A549 (cell line): ENCODE measurements around the gene CD2BP2.

ENCODE experiments used
- CTCF ChIP-seq: fragments of >200 bp; sonication (Bioruptor Twin); formaldehyde crosslinking; IDR thresholded peaks from 3 replicates; pipeline ENCODE4 v1.5.1; 2016
- MYC ChIP-seq: IDR thresholded peaks from 2 replicates; pipeline ENCODE4 v1.6.1; 2012; ENCODE audit warnings: mild to moderate bottlenecking, inconsistent platforms, low read length, improper control_type of control experiment, borderline replicate concordance
- POLR2A ChIP-seq: IDR thresholded peaks from 2 replicates; pipeline ENCODE4 v1.6.1; 2012; ENCODE audit warnings: mild to moderate bottlenecking, low read length
- POLR2AphosphoS2 ChIP-seq: conservative IDR thresholded peaks from 2 replicates; pipeline ENCODE4 v1.6.1; 2012; ENCODE audit warnings: low read length, improper control_type of control experiment, inconsistent platforms
- RNF2 ChIP-seq: fragments of 200-600 bp; sonication (generic); IDR thresholded peaks from 2 replicates; pipeline ENCODE4 v1.6.1; 2016; ENCODE audit warnings: low read depth, mild to moderate bottlenecking, antibody characterized with exemption, moderate library complexity, borderline replicate concordance
- TF ChIP-seq, protein P1 (sequence below): IDR thresholded peaks from 2 replicates; pipeline ENCODE4 v1.6.1; 2012

DNA sequence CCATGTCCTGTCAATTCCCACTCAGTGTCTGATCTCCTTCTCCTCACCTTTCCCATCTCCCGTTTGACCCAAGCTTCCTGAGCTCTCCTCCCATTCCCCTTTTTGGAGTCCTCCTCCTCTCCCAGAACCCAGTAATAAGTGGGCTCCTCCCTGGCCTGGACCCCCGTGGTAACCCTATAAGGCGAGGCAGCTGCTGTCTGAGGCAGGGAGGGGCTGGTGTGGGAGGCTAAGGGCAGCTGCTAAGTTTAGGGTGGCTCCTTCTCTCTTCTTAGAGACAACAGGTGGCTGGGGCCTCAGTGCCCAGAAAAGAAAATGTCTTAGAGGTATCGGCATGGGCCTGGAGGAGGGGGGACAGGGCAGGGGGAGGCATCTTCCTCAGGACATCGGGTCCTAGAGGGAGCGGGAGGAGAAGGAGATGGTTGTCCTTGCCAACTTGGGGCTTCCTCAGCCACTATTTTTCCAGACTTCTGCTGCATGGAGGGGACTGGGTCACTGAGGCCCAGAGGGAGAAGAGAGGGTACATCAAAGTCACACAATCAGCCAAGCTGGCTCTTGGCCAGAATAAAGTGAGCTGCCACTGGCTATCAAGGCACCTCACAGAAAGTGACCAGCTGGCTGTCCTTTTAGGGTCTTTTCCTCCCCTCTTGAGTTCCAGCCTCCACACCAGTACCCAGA, 17.1 kb upstream of the CD2BP2 start:
- TF ChIP-seq, protein P1, sequence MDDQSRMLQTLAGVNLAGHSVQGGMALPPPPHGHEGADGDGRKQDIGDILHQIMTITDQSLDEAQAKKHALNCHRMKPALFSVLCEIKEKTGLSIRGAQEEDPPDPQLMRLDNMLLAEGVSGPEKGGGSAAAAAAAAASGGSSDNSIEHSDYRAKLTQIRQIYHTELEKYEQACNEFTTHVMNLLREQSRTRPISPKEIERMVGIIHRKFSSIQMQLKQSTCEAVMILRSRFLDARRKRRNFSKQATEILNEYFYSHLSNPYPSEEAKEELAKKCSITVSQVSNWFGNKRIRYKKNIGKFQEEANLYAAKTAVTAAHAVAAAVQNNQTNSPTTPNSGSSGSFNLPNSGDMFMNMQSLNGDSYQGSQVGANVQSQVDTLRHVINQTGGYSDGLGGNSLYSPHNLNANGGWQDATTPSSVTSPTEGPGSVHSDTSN: no peak
- TF ChIP-seq MYC (no peak), CTCF (no peak), POLR2A (no peak), RNF2 (no peak), POLR2AphosphoS2 (no peak)
